ENCODE measurements around the gene ZBTB6.

DNA sequence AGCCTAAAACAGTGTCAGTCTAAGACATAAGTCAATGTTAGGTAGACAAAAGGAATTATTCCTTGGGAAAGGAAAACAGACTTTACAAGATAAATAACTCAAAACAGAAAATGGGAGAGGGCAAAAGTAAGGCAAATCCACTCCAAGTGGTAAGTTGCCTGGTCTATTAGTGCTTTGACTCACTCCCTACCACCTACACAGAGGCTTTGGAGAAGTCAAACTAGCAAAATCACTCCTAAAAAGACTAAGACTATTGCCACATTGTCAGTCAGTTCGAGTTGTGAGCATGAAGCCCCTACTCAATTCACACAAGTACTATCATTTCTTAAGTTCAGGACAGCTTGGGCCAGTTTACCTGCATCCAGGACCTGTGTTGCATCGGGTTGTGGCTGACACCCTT, 5.2 kb upstream of the ZBTB6 start:
- TF ChIP-seq ZNF384 (IDR thresholded peaks at IDR 0.05): no peak
- TF ChIP-seq ELF4 (IDR thresholded peaks at IDR 0.05): no peak
- no peak for TF ChIP-seq PKNOX1 (IDR thresholded peaks at IDR 0.05)
- TF ChIP-seq TARDBP (IDR thresholded peaks at IDR 0.05): no peak
- no peak for TF ChIP-seq NFRKB (IDR thresholded peaks at IDR 0.05)
